Endometrium (tissue), 2 donors: ENCODE measurements around the gene ALMS1.
"Not testable (repeated sequence)": the region's sequence is repeated elsewhere in the genome, so short reads cannot be mapped to it uniquely, and the experiment has no call there.

Experiments used
- FAIRE-seq: peaks from 2 replicates; lab custom pipeline; 2012; peaks lifted over from hg19 to GRCh38; lab: Jason Lieb, UNC
- donor health status: control.
- donor health status: control.

Gene ALMS1

GRCh38 chr2:73624625-73625024, 239.0 kb downstream of the ALMS1 start:
- not testable (repeated sequence) for FAIRE-seq

- FAIRE-seq: not testable (repeated sequence)
Measured at GRCh38 chr2:73626237-73626636, 240.6 kb downstream of the ALMS1 start.

- FAIRE-seq: not testable (repeated sequence)
Measured at GRCh38 chr2:73628493-73628892, 242.9 kb downstream of the ALMS1 start.

GRCh38 chr2:73630662-73631266, 245.1 kb downstream of the ALMS1 start:
- not testable (repeated sequence) for FAIRE-seq

GRCh38 chr2:73636977-73637376, 251.3 kb downstream of the ALMS1 start:
- FAIRE-seq: not testable (repeated sequence)

- no peak for FAIRE-seq
Measured at GRCh38 chr2:73638429-73638828, 252.8 kb downstream of the ALMS1 start.

GRCh38 chr2:73640511-73640911, 254.9 kb downstream of the ALMS1 start:
- no peak for FAIRE-seq

GRCh38 chr2:73640946-73641766, 255.5 kb downstream of the ALMS1 start:
- FAIRE-seq: no peak

GRCh38 chr2:73641767-73642062, 256.1 kb downstream of the ALMS1 start:
- FAIRE-seq: no peak

- FAIRE-seq: no peak
Measured at GRCh38 chr2:73642338-73643018, 256.8 kb downstream of the ALMS1 start, which contains the start of gene NAT8. NAT8 (minus strand) TSS chr2:73642422; CDS start chr2:73641628, 794 bp downstream.

- not testable (repeated sequence) for FAIRE-seq
Measured at GRCh38 chr2:73647690-73648089, 262.1 kb downstream of the ALMS1 start.

GRCh38 chr2:73651591-73652230, 266.1 kb downstream of the ALMS1 start:
- FAIRE-seq: no peak

GRCh38 chr2:73652348-73652747, 266.7 kb downstream of the ALMS1 start:
- no peak for FAIRE-seq

- no peak for FAIRE-seq
Measured at GRCh38 chr2:73654175-73654574, 268.5 kb downstream of the ALMS1 start.
